Progenitor cell of endocrine pancreas (in vitro differentiated cells): ENCODE results near the gene GTF2IRD1. TPM values are rescaled to one million over a fixed set of nuclear protein-coding genes. Genes with fewer than 3 reads are reported as not detected.
"Not testable (repeated sequence)": the region's sequence is repeated elsewhere in the genome, so short reads cannot be mapped to it uniquely, and the experiment has no call there.

ENCODE experiments used
- DNase-seq: peaks from one replicate; pipeline ENCODE4 v3.0.0; 2021; ENCODE audit warnings: low spot score; ENCODE audit not compliant: unreplicated experiment
- H3K27ac Mint-ChIP-seq: 2 replicates; pipeline ENCODE4 v1.8.0; 2021; ENCODE audit warnings: mild to moderate bottlenecking, moderate library complexity, mixed read lengths
- H3K27me3 Mint-ChIP-seq: 2 replicates; pipeline ENCODE4 v1.8.0; 2021; ENCODE audit warnings: mixed read lengths
- H3K36me3 Mint-ChIP-seq: 2 replicates; pipeline ENCODE4 v1.8.0; 2022; ENCODE audit warnings: mixed read lengths; ENCODE audit not compliant: insufficient read depth
- H3K4me1 Mint-ChIP-seq: 2 replicates; pipeline ENCODE4 v1.8.0; 2021; ENCODE audit warnings: low read depth, mixed read lengths
- H3K4me3 Mint-ChIP-seq: 2 replicates; pipeline ENCODE4 v1.8.0; 2021; ENCODE audit warnings: low read depth, mild to moderate bottlenecking, moderate library complexity, mixed read lengths
- H3K9me3 Mint-ChIP-seq: 2 replicates; pipeline ENCODE4 v1.8.0; 2021; ENCODE audit warnings: low read depth, mixed read lengths
- CTCF ChIP-seq: fragments of 200-600 bp; sonication (generic); IDR thresholded peaks from one replicate; pipeline ENCODE4 v1.5.0; 2021; ENCODE audit warnings: antibody characterized with exemption, mild to moderate bottlenecking; ENCODE audit not compliant: unreplicated experiment
- total RNA-seq: library from RNA; stranded (reverse); gene quantifications from 2 replicates; pipeline ENCODE4 v1.2.1, GENCODE V29; 2021

GTF2IRD1 gene
- total RNA-seq, 1 donor from 2014 or later, result 60.7 TPM

GRCh38 chr7:74554178-74554577 lies 100.5 kb downstream of the GTF2IRD1 start:
- no peak for TF ChIP-seq CTCF
- no peak for DNase-seq
- H3K9me3 Mint-ChIP-seq, result no peaks in the 10 kb centered on the region
- H3K27ac Mint-ChIP-seq, result no peak overlapping the region
- H3K36me3 Mint-ChIP-seq, result peaks cover 12% of the 10 kb centered on the region
- no peak overlapping the region for H3K4me3 Mint-ChIP-seq
- no peaks in the 10 kb centered on the region for H3K4me1 Mint-ChIP-seq
- H3K27me3 Mint-ChIP-seq, result no peaks in the 10 kb centered on the region

GRCh38 chr7:74560086-74560719 lies 106.5 kb downstream of the GTF2IRD1 start:
- H3K4me1 Mint-ChIP-seq, result no peaks in the 10 kb centered on the region
- H3K27ac Mint-ChIP-seq, result no peak overlapping the region
- H3K36me3 Mint-ChIP-seq, result peaks cover 12% of the 10 kb centered on the region
- no peaks in the 10 kb centered on the region for H3K9me3 Mint-ChIP-seq
- H3K4me3 Mint-ChIP-seq, result no peak overlapping the region
- no peak for TF ChIP-seq CTCF
- H3K27me3 Mint-ChIP-seq, result no peaks in the 10 kb centered on the region
- no peak for DNase-seq

- H3K27me3 Mint-ChIP-seq, result no peaks in the 10 kb centered on the region
- no peaks in the 10 kb centered on the region for H3K9me3 Mint-ChIP-seq
- H3K4me3 Mint-ChIP-seq, result no peak overlapping the region
- no peak for DNase-seq
- TF ChIP-seq CTCF, result no peak
- no peak overlapping the region for H3K27ac Mint-ChIP-seq
- H3K4me1 Mint-ChIP-seq, result no peaks in the 10 kb centered on the region
- H3K36me3 Mint-ChIP-seq, result peaks cover 17% of the 10 kb centered on the region
Measured at GRCh38 chr7:74561898-74562613, 108.3 kb downstream of the GTF2IRD1 start.

GRCh38 chr7:74563639-74564038 lies 109.9 kb downstream of the GTF2IRD1 start:
- not testable (repeated sequence) for H3K9me3 Mint-ChIP-seq, DNase-seq, H3K27me3 Mint-ChIP-seq, H3K4me3 Mint-ChIP-seq, H3K4me1 Mint-ChIP-seq, H3K27ac Mint-ChIP-seq
- peaks cover 13% of the 10 kb centered on the region for H3K36me3 Mint-ChIP-seq

GRCh38 chr7:74567318-74567668 lies 113.6 kb downstream of the GTF2IRD1 start:
- H3K9me3 Mint-ChIP-seq, result no peaks in the 10 kb centered on the region
- peak overlapping the region; percentile 21 for H3K27ac Mint-ChIP-seq
- no peaks in the 10 kb centered on the region for H3K4me1 Mint-ChIP-seq
- TF ChIP-seq CTCF, result no peak
- H3K36me3 Mint-ChIP-seq, result peaks cover 18% of the 10 kb centered on the region
- H3K27me3 Mint-ChIP-seq, result no peaks in the 10 kb centered on the region
- no peak for DNase-seq
- no peak overlapping the region for H3K4me3 Mint-ChIP-seq

GRCh38 chr7:74568658-74569057 lies 115.0 kb downstream of the GTF2IRD1 start:
- H3K36me3 Mint-ChIP-seq, result peaks cover 21% of the 10 kb centered on the region
- DNase-seq, result no peak
- no peaks in the 10 kb centered on the region for H3K9me3 Mint-ChIP-seq
- H3K4me1 Mint-ChIP-seq, result peaks cover 3% of the 10 kb centered on the region
- peak overlapping the region; percentile 29 for H3K27ac Mint-ChIP-seq
- no peak overlapping the region for H3K4me3 Mint-ChIP-seq
- no peaks in the 10 kb centered on the region for H3K27me3 Mint-ChIP-seq
- TF ChIP-seq CTCF, result no peak
